Fibroblast of upper back skin (primary cell): Measurements from ENCODE around the gene PTCD2.
A peak's percentile ranks its signal among the peaks of the same experiment; 100 is the strongest.

Experiments
- DNase-seq: peaks from one replicate; pipeline ENCODE4 v3.0.0-alpha.2; 2013

Gene PTCD2, protein sequence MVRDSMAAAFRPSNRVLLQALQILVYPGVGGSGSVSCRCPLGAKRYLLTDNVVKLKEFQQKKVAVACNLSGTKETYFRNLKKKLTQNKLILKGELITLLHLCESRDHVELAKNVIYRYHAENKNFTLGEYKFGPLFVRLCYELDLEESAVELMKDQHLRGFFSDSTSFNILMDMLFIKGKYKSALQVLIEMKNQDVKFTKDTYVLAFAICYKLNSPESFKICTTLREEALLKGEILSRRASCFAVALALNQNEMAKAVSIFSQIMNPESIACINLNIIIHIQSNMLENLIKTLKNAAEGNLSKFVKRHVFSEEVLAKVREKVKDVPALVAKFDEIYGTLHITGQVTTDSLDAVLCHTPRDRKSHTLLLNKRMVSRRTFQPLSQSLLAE

DNA sequence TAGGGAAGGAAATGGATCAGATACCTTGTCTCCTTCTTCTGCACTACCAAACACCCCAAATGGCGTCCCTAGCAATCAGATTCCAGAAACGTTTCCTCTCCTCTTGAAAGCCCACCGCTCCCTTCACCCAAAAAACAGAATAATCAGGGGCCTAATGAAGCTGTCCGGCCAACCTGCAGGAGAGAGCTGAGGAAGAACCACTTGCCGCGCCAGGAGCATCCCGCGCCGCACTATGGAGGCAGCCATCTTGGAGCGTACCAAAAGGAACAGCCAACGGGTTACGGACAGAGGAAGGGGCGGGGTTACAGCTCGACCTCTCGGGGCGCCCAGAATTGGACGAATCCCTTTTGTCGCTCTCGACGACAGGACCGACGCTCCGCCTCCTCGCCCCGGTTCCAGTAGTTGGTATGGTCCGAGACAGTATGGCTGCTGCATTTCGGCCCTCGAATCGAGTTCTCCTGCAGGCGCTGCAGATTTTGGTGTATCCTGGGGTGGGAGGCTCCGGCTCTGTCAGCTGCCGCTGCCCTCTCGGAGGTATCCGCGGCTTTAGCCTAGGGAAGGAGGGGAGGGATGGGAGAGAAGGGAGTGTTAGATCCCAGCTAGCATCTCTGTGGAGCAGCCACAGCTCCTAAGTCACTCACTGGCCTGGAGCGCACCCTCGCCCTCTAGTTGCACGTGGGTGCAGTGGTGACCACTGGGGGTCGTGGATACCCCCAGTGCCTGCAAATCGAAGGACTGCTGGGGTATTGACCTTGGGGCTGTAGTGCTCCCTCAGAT, at the start of gene PTCD2, which contains the start of gene MRPS27:
Gene PTCD2, plus strand, starts transcription at position 398 of the 777 bp plus-strand sequence. Its CDS starts 10 bp downstream, at position 408.
Gene MRPS27, minus strand, starts transcription at position 265 of the 777 bp plus-strand sequence. Its CDS starts 19 bp downstream, at position 246.
- DNase-seq: peak; percentile 99

GRCh38 chr5:72271702-72272101, 48.5 kb upstream of the PTCD2 start:
- no peak for DNase-seq

DNA sequence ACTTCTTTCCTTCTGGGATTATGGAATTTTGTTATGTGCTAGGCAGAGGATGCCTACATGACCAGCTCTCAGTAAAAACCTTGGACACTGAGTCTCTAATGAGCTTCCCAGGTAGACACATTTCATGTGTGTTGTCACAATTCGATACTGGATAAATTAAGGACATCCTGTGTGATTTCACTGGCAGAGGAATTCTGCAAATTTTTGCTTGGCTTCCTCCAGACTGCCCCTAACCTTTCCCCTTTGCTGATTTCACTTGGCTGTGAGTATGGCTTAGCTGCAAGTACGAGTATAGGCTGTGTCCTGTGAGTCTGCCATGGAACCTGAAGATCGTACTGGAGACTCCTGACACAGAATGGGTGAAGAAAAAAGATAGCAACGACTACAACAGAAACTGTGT, 47.8 kb upstream of the PTCD2 start:
- DNase-seq: no peak

DNA sequence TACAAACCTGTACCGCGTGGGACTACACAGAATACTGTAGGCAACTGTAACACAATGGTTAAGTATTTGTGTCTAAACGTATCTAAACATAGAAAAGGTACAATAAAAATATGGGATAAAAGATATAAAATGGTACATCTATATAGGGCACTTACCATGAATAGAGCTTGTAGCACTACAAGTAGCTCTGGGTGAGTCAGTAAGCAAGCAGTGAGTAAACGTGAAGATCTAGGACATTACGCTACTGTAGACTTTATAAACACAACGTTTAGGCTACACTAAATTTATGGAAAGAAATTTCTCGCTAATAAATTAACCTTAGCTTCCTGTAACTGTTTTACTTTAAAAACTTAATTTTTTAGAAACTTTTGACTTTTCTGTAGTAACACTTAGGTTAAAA, 46.6 kb upstream of the PTCD2 start:
- no peak for DNase-seq

GRCh38 chr5:72276219-72276752, 43.9 kb upstream of the PTCD2 start:
- no peak for DNase-seq

- peak; percentile 75 for DNase-seq
Measured at GRCh38 chr5:72280581-72281069, 39.5 kb upstream of the PTCD2 start.

DNA sequence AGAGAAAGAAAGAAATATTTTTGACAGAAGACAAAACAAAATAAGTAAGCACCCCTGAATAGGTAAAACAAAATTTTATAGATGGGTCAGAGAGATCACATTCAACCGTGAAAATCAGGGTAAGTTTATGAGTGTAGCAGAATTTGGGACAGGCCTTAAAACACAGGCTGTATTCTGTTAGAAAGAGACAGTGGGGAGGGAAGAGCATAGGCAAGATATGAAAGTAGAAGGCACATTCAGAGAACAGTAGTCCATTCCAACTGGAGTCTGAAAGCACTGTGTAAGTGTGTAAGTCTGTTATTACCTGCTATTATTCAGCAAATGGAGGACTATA, 38.8 kb upstream of the PTCD2 start:
- no peak for DNase-seq

- peak; percentile 96 for DNase-seq
Measured at GRCh38 chr5:72281764-72282499, 38.2 kb upstream of the PTCD2 start.

DNA sequence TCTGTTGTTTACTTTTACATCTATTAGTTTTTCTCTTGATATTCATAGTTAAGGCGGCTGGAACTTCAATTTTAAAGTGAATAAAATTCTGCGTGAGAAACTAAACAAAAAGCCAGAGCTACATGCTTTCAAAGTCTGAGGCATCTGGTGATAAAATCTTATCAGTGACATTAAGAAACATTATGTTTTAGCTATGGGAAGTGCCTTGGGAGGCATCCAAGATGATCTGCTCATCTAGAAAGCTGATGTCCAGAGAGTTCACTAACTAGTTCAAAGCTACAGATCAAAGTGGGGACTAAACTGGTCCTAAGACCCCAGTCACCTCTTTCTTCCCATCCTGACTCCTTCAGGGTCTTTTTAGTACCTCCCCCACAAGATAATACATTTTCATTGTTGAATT, 37.3 kb upstream of the PTCD2 start:
- peak; percentile 53 for DNase-seq

DNA sequence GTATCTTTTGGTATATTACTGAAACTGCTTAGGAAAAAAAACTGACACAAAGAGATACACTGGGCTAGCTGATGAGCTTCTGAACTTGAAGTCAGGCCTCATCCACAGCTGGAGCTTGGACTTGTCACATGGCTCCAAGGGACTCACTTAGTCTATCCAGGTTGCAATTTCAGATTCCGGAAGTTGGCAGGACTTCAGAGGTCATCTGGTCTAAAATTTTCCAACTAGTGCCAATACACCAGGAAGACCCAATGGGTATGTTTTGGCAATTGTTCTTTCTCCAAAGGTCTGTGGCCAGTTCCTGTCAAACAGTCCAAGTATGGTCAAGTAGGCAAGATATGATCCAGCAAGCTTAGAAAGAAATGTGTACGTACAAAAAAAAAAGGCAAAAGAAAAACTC, 36.8 kb upstream of the PTCD2 start:
- no peak for DNase-seq

GRCh38 chr5:72284559-72285423, 35.4 kb upstream of the PTCD2 start:
- no peak for DNase-seq

GRCh38 chr5:72285424-72285821, 34.8 kb upstream of the PTCD2 start:
- no peak for DNase-seq

- DNase-seq: no peak
Measured at GRCh38 chr5:72286798-72287197, 33.4 kb upstream of the PTCD2 start.

GRCh38 chr5:72288924-72289323, 31.2 kb upstream of the PTCD2 start:
- no peak for DNase-seq

- DNase-seq: no peak
Measured at GRCh38 chr5:72290356-72291133, 29.6 kb upstream of the PTCD2 start.

DNA sequence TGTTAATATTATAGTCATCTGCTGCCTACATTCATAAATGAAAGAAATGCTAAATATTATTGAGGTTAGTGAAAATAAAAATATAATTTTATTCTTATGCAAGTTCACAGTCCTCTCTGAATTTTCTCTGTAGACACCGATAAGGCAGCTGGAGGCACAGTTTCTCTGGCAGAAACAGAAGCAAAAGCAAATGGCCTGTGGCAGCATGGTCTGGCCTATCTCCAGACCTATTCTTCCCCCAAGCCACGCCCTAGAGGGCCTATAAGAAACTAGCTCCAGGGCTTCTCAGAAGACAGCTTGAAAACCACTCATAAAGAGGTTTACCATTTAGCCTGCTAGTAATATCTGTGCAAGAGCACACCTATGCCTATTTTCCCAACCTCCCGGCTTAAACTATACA, 28.6 kb upstream of the PTCD2 start:
- DNase-seq: no peak

GRCh38 chr5:72292411-72292810, 27.8 kb upstream of the PTCD2 start:
- no peak for DNase-seq

- no peak for DNase-seq
Measured at GRCh38 chr5:72293495-72294055, 26.6 kb upstream of the PTCD2 start.

DNA sequence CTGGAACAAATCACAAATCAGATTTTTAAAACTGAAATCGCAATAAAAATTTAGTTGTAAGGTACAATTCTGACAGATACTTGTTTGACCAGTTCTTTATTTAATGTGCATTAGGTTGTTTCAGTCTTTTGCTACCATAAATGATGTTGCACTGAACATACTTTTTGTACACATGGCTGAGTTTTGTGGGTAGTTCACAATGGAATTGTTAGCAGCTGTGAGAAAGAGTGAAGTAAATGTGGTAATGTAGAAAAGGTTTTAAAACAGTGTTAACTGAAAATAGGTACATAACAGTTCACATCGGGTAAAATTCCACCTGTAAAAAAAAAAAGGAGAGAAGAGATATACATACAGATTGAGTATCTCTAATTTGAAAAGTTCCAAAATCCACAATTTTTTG, 25.7 kb upstream of the PTCD2 start:
- no peak for DNase-seq

DNA sequence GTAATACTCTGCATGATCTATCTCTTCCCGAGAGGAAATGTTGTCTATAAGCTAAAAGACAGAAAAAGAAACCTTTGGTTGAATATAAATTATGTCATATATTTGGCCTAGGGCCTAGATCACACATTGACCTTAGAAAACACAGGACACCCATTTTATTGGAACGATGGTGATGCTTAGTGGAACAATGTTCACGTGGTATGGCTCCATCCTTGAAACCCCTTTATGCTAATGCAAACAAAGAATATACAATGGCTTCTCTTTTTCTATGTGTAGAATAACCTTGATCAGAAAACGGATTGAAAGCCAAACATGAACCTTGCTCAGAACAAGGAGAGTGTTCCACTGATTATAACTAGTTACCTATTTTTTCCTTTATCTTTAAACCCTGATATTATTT, 24.6 kb upstream of the PTCD2 start:
- DNase-seq: no peak

- no peak for DNase-seq
Measured at GRCh38 chr5:72296256-72296655, 23.9 kb upstream of the PTCD2 start.
